GM21576 (cell line): Measurements from ENCODE around the gene MXI1.
A peak's percentile ranks its signal among the peaks of the same experiment; 100 is the strongest.

ENCODE experiments used
- ATAC-seq: cut with Tn5 transposase; IDR thresholded peaks from one replicate; pipeline ENCODE4 v1.9.1; 2021; ENCODE audit warnings: mild to moderate bottlenecking, moderate library complexity; ENCODE audit not compliant: unreplicated experiment

Gene MXI1

DNA sequence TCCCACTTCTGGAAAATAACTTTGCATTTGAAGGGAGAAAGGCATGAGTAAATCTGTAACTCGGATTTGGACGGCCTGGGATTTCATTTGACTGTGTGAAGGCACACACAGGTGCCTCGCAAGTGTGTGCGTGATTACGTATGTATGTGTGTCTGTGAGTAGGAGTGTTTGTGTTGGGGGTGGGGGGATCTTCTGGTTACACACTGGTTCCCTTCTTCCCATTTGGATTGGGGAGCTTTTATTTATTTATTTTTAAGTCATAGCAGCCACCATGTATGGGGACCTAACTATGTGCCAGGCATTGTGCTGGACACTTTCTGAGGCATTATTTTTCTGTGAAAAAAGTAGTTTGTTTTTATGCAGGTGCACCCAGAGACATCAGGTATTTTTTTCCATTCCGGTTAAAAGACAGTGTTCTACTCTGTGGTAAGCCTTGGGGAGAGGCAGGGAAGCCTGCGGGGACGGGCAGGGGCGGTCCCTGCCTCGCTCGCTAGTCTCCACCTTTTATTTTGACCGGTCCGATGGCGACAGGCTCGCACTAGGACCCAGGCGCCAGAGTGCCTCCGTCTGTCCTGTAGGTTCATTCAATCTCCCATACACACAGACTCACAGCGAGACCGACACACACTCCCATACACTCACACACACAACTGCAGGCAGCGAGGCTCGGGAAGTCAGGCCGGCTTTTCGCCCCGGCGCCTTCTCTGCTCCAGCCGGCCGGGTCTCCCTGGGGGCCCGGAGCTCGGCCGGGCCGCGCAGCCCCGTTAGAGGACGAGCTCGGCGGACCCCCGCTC lies at the start of gene MXI1:
MXI1 (plus strand) TSS at position 595 of the 794 bp plus-strand sequence. CDS start 204 bp downstream, outside the sequence.
- ATAC-seq: peak; percentile 54

- ATAC-seq: no peak
Observed at GRCh38 chr10:110158051-110159005, 49.1 kb upstream of the MXI1 start.

- ATAC-seq: no peak
Observed at GRCh38 chr10:110160081-110160480, 47.3 kb upstream of the MXI1 start.

- no peak for ATAC-seq
Observed at GRCh38 chr10:110160522-110160921, 46.9 kb upstream of the MXI1 start.

GRCh38 chr10:110162741-110163145 lies 44.7 kb upstream of the MXI1 start:
- ATAC-seq: no peak

DNA sequence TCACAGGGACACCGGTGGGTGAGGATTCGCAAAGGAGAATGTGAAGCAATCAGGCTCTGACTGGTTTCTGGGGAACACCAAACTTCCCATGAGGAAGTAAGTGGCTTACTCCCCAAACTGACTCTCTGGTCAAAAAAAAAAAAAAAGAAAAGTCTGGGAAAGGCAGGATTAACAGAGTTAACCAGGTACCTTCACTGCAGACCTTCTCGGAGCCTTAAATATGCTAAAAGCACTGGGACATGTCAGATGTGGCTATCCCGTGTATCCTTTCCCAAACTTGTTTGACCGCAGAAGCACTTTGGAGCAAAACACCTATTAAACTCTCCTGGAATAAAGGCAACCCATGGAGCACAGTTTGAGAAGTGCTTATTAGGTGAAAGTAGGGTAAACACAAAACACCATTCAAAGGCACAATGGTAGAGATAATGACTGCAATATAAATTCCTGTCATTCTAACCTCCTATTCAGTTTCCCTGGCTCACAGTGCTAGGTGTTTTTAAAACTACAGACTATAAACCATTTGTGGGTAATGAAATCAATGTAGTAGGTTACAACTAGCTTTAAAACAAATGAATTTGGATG lies 44.1 kb upstream of the MXI1 start:
- ATAC-seq: no peak

GRCh38 chr10:110163841-110164240 lies 43.6 kb upstream of the MXI1 start:
- ATAC-seq: no peak

- no peak for ATAC-seq
Observed at GRCh38 chr10:110165239-110165638, 42.2 kb upstream of the MXI1 start.

DNA sequence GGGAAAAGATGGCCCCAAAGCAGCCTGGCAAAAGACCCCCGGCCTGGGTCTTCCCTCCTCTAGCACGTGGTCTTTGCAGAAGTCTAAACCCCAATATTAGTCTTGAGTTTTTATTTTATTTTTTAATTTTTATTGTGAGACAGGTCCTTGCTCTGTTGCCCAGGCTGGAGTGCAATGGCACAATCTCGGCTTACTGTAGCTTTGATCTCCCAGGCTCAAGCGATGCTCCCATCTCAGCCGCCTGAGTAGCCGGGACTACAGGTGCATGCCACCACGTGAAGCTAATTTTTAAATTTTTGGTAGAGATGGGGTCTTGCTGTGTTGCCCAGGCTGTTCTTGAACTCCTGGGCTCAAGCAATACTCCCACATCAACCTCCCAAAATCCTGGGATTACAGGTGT lies 40.3 kb upstream of the MXI1 start:
- no peak for ATAC-seq

DNA sequence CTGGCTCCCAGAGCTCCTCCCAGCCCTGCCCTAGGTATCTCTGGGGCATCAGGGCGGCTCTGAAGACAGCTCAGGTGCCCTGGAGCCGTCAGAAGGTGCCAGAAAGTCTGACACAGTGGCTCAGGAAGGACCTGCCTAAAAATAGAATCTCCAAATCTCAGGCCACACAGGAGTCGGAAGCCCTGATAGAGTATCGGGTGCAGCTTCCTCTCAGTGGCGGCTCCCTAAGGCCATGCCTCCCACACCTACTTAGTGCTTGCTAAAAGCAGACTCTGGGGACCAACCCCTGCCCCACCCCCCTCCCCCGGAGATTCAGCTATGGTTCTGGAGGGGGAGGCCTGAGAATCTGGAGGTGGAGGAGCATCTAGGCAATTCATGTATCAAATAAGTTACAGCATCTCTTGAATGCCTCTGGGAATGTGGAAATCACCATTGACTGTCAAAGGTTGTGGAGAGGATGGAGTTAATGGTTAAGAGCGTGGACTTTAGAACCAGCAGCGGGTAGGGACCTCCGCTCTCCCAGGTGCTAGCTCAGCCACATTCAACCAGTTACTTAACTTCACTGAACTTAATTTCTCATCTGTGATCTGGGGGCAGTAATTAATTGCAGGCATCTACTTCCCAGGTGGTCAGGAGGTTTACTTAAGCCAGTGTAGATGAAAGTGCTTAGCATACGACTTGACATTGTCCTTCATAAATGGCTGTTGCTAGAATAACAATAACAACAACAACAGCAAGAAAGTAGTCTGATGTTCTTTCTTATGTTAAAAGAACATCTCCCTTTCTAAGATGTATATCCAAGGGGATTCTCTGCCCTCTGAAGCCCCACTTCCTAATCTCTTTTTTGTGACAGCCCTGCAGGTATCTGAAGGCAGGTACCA lies 38.6 kb upstream of the MXI1 start:
- ATAC-seq: no peak

DNA sequence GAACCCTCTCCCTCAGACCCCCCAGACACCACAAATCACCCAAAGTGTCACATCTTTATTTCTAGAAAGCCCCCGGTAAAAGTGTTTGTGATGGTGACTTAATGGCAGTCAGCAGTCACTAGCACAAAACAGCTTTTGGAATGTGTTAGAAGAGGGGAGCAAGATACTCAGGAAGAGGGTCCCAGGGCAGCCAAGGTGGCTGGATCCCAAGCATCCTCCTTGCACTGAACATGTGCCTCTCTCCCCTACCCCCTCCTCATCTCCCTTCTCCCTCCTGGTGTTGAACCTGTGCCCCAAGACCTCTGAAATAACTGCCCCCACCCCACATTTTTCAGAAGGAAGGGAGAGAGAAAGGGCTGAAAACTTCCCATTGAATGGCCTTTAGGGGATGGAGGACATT lies 37.8 kb upstream of the MXI1 start:
- ATAC-seq: no peak

GRCh38 chr10:110170142-110170971 lies 37.0 kb upstream of the MXI1 start:
- no peak for ATAC-seq

- no peak for ATAC-seq
Observed at GRCh38 chr10:110171032-110171431, 36.4 kb upstream of the MXI1 start.

- ATAC-seq: no peak
Observed at GRCh38 chr10:110172155-110172554, 35.2 kb upstream of the MXI1 start.

GRCh38 chr10:110174201-110174600 lies 33.2 kb upstream of the MXI1 start:
- ATAC-seq: no peak

- ATAC-seq: no peak
Observed at GRCh38 chr10:110174816-110175215, 32.6 kb upstream of the MXI1 start.

DNA sequence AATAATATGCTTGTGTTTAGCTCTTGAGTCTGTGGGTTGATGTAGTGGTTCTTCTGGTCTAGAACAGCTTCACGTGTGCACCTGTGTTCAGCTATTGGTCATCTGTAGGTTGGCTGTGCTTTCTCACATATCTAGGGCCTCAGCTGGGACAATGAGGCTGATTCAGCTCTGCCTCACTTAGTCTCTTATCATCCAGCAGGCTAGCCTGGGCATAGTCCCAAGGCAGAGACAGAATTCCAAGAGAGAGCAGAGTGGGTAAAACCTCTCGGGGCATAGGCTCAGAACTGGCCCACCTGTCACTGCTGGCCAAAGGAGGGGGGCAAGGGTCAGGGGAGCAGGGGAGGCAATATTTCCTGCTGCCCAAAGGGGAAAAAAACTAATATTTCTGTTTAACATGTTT lies 32.0 kb upstream of the MXI1 start:
- ATAC-seq: no peak

GRCh38 chr10:110176141-110177030 lies 31.0 kb upstream of the MXI1 start:
- ATAC-seq: no peak

- no peak for ATAC-seq
Observed at GRCh38 chr10:110179220-110179619, 28.2 kb upstream of the MXI1 start.
